Measurements from ENCODE around the gene RTN4RL2.

GRCh38 chr11:57481315-57481714 lies 21.0 kb downstream of the RTN4RL2 start:
- no peak for TF ChIP-seq CTCF (IDR thresholded peaks at IDR 0.05)
- no peak for TF ChIP-seq POLR2A (IDR thresholded peaks at IDR 0.05)
